ENCODE measurements around the gene RBMS3. TPM values are rescaled to one million over a fixed set of nuclear protein-coding genes. Genes with fewer than 3 reads are reported as not detected.
A peak's percentile ranks its signal among the peaks of the same experiment; 100 is the strongest.

Gene RBMS3
- total and polyA plus RNA-seq, 2 of the 8 experiments (the other 6 are each of a cell fraction or from before 2014, with no cell fraction given): 3.7 to 6.9 TPM

DNA sequence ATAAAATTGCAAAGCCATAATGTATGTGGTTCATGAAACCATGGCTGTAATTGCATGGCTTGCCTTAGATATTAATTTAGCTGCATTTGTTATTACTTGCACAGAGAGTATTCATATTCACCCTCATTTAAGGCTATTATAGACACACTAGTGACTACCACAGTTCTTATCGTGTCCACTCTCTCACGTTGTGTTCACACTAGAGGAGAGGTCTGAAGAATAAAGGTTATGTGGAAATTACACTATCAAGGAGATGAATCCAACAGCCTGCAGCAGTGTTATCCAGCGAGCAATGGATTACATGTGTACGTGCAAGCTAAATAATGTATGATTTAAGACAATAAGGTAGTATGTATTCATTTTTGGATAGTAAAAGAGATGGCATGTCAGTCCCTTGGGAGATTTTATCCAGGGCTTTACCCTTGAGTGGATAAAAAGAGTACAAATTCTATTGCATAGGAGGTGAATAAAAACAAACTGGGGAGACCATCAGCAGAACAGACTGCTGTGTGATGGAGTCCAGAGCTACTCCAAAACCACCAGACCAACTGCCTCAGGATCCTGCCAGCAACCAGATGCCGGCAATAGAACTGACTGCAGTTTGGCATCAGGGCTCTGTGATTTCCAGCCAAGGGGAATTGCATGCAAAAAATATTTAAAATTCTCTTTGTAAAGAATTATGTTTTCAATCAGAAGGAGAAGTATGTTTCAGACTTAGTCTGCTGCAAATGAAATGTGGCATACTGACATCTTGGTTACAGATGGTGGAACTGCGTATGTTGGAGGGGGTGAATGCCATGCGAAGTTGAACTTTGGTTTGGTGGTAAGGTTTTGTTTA is 146.6 kb downstream of the RBMS3 start:
- H2BK120ac ChIP-seq (replicated peaks; ENCODE audit: low read depth, low read length): no peak overlapping the region
- no peak overlapping the region for H2BK5ac ChIP-seq (ENCODE audit: low read depth, low read length)
- H2BK12ac ChIP-seq (ENCODE audit: low read depth, low read length): no peak overlapping the region
- TF ChIP-seq CHD1 (IDR thresholded peaks at IDR 0.05; ENCODE audit: low read depth, low read length) (no peak), KDM1A (IDR thresholded peaks at IDR 0.05; ENCODE audit: borderline replicate concordance, low read length) (no peak), HDAC2 (IDR thresholded peaks at IDR 0.05; ENCODE audit: borderline replicate concordance in 1 of 2, low read depth in 2 of 2, low read length in 2 of 2) (no peak), RAD21 (IDR thresholded peaks at IDR 0.05 in 1 of 2, conservative IDR thresholded peaks at IDR 0.05 in 1 of 2; ENCODE audit: low read depth in 2 of 2, low read length in 2 of 2) (no peak), SIN3A (conservative IDR thresholded peaks at IDR 0.05 in 1 of 2, IDR thresholded peaks at IDR 0.05 in 1 of 2; ENCODE audit: low read depth in 1 of 2, low read length in 2 of 2) (no peak), CREB1 (IDR thresholded peaks at IDR 0.05) (no peak), TEAD4 (IDR thresholded peaks at IDR 0.05; ENCODE audit: low read depth, low read length) (no peak)
- TF ChIP-seq, protein P1, sequence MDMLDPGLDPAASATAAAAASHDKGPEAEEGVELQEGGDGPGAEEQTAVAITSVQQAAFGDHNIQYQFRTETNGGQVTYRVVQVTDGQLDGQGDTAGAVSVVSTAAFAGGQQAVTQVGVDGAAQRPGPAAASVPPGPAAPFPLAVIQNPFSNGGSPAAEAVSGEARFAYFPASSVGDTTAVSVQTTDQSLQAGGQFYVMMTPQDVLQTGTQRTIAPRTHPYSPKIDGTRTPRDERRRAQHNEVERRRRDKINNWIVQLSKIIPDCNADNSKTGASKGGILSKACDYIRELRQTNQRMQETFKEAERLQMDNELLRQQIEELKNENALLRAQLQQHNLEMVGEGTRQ (IDR thresholded peaks at IDR 0.05; ENCODE audit: low read length): no peak
- no peaks in the 10 kb centered on the region for H3K79me2 ChIP-seq (ENCODE audit: control insufficient read depth in 1 of 2, insufficient read depth in 2 of 2, low read length in 2 of 2)
- H4K91ac ChIP-seq (replicated peaks; ENCODE audit: insufficient read length, low read length): no peak overlapping the region
- 0 out of 2 replicates have a peak overlapping the region, but pooled peaks have one; percentile 36 for H2AFZ ChIP-seq (ENCODE audit: low read length)
- WGBS, 2 experiments (ENCODE audit: extremely low coverage in 1 of 2, insufficient coverage in 1 of 2, insufficient read length in 1 of 2, insufficient replicate concordance in 2 of 2, low coverage in 1 of 2, low lambda C conversion rate in 2 of 2, missing lambda C conversion rate in 1 of 2): 92% methylated on average over 7 of the region's 7 CpGs; no CpG with 5 or more reads in 1 of the 2 experiments
- H3K23ac ChIP-seq (ENCODE audit: insufficient read length): no peak overlapping the region
- DNase-seq (ENCODE audit: low read depth in 1 of 2, low spot score in 2 of 2) (no peak), FAIRE-seq (no peak)
- no peak overlapping the region for H3K4ac ChIP-seq (replicated peaks; ENCODE audit: insufficient read length, low read depth, low read length)
- no peaks in the 10 kb centered on the region for H3K23me2 ChIP-seq (ENCODE audit: low read depth, low read length)
- H3K4me3 ChIP-seq (ENCODE audit: extremely low read depth in 1 of 4, insufficient read depth in 2 of 4, low read depth in 3 of 4, low read length in 4 of 4): no peak overlapping the region
- H3K14ac ChIP-seq (ENCODE audit: insufficient read length): no peak overlapping the region
- H3K56ac ChIP-seq (replicated peaks; ENCODE audit: insufficient read length, low read depth, low read length): no peak overlapping the region
- no peaks in the 10 kb centered on the region for H3K36me3 ChIP-seq (ENCODE audit: control insufficient read depth in 2 of 4, insufficient read depth in 4 of 4, low read length in 3 of 4)
- H3K27me3 ChIP-seq (replicated peaks in 1 of 4; ENCODE audit: control insufficient read depth in 3 of 4, extremely low read depth in 1 of 4, insufficient read depth in 3 of 4, low read length in 3 of 4): peaks cover 0 to 2% (median 0%) of the 10 kb centered on the region in 4 experiments; a peak in 1 of 7 replicates
- no peak overlapping the region for H4K5ac ChIP-seq (ENCODE audit: insufficient read length, low read depth, low read length)
- H4K8ac ChIP-seq (ENCODE audit: extremely low read depth, insufficient read depth, low read length): no peak overlapping the region
- H3K9me3 ChIP-seq (ENCODE audit: insufficient read depth in 2 of 2, low read depth in 1 of 2, low read length in 1 of 2): no peaks in the 10 kb centered on the region
- no peaks in the 10 kb centered on the region for H4K20me1 ChIP-seq (replicated peaks in 1 of 2; ENCODE audit: control insufficient read depth in 1 of 2, insufficient read depth in 2 of 2, low read length in 2 of 2)
- POLR2A ChIA-PET (ENCODE audit: partially characterized antibody): no interaction called here
- no peak overlapping the region for H3K18ac ChIP-seq (ENCODE audit: extremely low read depth, low read length)
- no peak overlapping the region for H3K9ac ChIP-seq (replicated peaks in 1 of 4; ENCODE audit: extremely low read depth in 1 of 4, low read depth in 3 of 4, low read length in 3 of 4)
- H3K79me1 ChIP-seq (ENCODE audit: low read depth, low read length): no peaks in the 10 kb centered on the region
- CTCF ChIA-PET (ENCODE audit: partially characterized antibody): interaction anchor here (0.8 to 1.9 kb wide), 2 partner anchors 10 to 11 kb away, joined by 3 to 4 read pairs; no protein-coding TSS in a partner anchor
- H3K4me2 ChIP-seq (ENCODE audit: insufficient read depth in 1 of 2, low read depth in 2 of 2, low read length in 2 of 2): no peak overlapping the region
- H3K4me1 ChIP-seq (replicated peaks in 1 of 4; ENCODE audit: control insufficient read depth in 3 of 4, insufficient read depth in 4 of 4, low read length in 3 of 4): peaks cover 0 to 3% (median 0%) of the 10 kb centered on the region in 4 experiments; a peak in 1 of 7 replicates
- no peak overlapping the region for H2BK20ac ChIP-seq (ENCODE audit: low read length)
- H3K27ac ChIP-seq (ENCODE audit: low read depth, low read length): no peak overlapping the region
- H2AK5ac ChIP-seq (ENCODE audit: low read depth, low read length): no peak overlapping the region
- no peak overlapping the region for H2BK15ac ChIP-seq (ENCODE audit: low read length)
